ENCODE measurements around the gene NXT2. TPM values are rescaled to one million over a fixed set of nuclear protein-coding genes. Genes with fewer than 3 reads are reported as not detected.

NXT2 gene
- total and polyA plus RNA-seq, 9 of the 15 experiments (the other 6 are each of a cell fraction or from before 2014, with no cell fraction given): 6.1 to 29.6 (median 14.2) TPM

- Histone ChIP-seq H3K27me3 (ENCODE audit: control insufficient read depth in 2 of 2, insufficient read depth in 2 of 2, low read length in 2 of 2) (no peaks in the 10 kb centered on the region), H3K36me3 (ENCODE audit: control insufficient read depth, insufficient read depth, low read length) (no peaks in the 10 kb centered on the region), H3K9me1 (ENCODE audit: control insufficient read depth, insufficient read depth, low read length) (no peaks in the 10 kb centered on the region), H3K4me3 (no peak overlapping the region), H3K27ac (ENCODE audit: extremely low read depth, low read depth, low read length) (no peak overlapping the region), H4K20me1 (replicated peaks; ENCODE audit: control insufficient read depth, insufficient read depth, low read length) (no peaks in the 10 kb centered on the region), H3K9me3 (replicated peaks; ENCODE audit: control insufficient read depth, insufficient read depth, low read depth, low read length) (no peaks in the 10 kb centered on the region), H3K4me2 (ENCODE audit: insufficient read depth, low read length) (no peak overlapping the region), H2AFZ (ENCODE audit: low read depth, low read length) (no peak overlapping the region), H3K79me2 (ENCODE audit: control insufficient read depth, insufficient read depth, low read length) (no peaks in the 10 kb centered on the region), H3K4me1 (replicated peaks in 1 of 2; ENCODE audit: control insufficient read depth in 2 of 2, insufficient read depth in 2 of 2, low read length in 2 of 2) (peaks cover 0 to 2% of the 10 kb centered on the region in 2 experiments; a peak in 2 of 5 replicates), H3K9ac (ENCODE audit: insufficient read depth in 1 of 2, low read depth in 2 of 2, low read length in 2 of 2) (no peak overlapping the region)
- no peak for DNase-seq (ENCODE audit: extremely low read depth in 1 of 4, low spot score in 3 of 4)
- intact Hi-C loops (cut with micrococcal nuclease) (no loop called here), in situ Hi-C loops (cut with MboI) (loop anchor here (10.0 kb wide), 1 partner anchor 106 kb away; no protein-coding TSS in a partner anchor)
- no peak for FAIRE-seq
- ATAC-seq: no peak
- ChIA-PET CTCF (ENCODE audit: low intra/inter-chr PET ratio) (no interaction called here), POLR2A (no interaction called here)
- BruUV-seq (replicated peaks): no TSS peak
- TF ChIP-seq GABPB2 (CRISPR knock-in tag; conservative IDR thresholded peaks at IDR 0.05) (no peak), SMARCA4 (IDR thresholded peaks at IDR 0.05) (no peak), PURB (CRISPR knock-in tag; IDR thresholded peaks at IDR 0.05; ENCODE audit: low read depth) (no peak)
Observed at GRCh38 chrX:109508915-109509314, 27.7 kb upstream of the NXT2 start.

- BruUV-seq (replicated peaks): no TSS peak
- intact Hi-C loops (cut with micrococcal nuclease): no loop called here
- Histone ChIP-seq H2AFZ (ENCODE audit: low read depth, low read length) (no peak overlapping the region), H3K4me1 (replicated peaks in 1 of 2; ENCODE audit: control insufficient read depth in 2 of 2, insufficient read depth in 2 of 2, low read length in 2 of 2) (peaks cover 0 to 2% of the 10 kb centered on the region in 2 experiments; a peak in 2 of 5 replicates), H3K9me3 (replicated peaks; ENCODE audit: control insufficient read depth, insufficient read depth, low read depth, low read length) (no peaks in the 10 kb centered on the region), H4K20me1 (replicated peaks; ENCODE audit: control insufficient read depth, insufficient read depth, low read length) (no peaks in the 10 kb centered on the region), H3K4me2 (ENCODE audit: insufficient read depth, low read length) (no peak overlapping the region), H3K79me2 (ENCODE audit: control insufficient read depth, insufficient read depth, low read length) (no peaks in the 10 kb centered on the region), H3K9ac (ENCODE audit: insufficient read depth in 1 of 2, low read depth in 2 of 2, low read length in 2 of 2) (no peak overlapping the region), H3K27me3 (ENCODE audit: control insufficient read depth in 2 of 2, insufficient read depth in 2 of 2, low read length in 2 of 2) (no peaks in the 10 kb centered on the region; a peak in 1 of 5 replicates), H3K36me3 (ENCODE audit: control insufficient read depth, insufficient read depth, low read length) (no peaks in the 10 kb centered on the region), H3K27ac (ENCODE audit: extremely low read depth, low read depth, low read length) (no peak overlapping the region), H3K4me3 (no peak overlapping the region), H3K9me1 (ENCODE audit: control insufficient read depth, insufficient read depth, low read length) (no peaks in the 10 kb centered on the region)
- ChIA-PET CTCF (ENCODE audit: low intra/inter-chr PET ratio) (no interaction called here), POLR2A (no interaction called here)
- in situ Hi-C loops (cut with MboI): no loop called here
- FAIRE-seq (no peak), DNase-seq (ENCODE audit: extremely low read depth in 1 of 4, low spot score in 3 of 4) (no peak), ATAC-seq (no peak)
- WGBS (ENCODE audit: insufficient coverage, low coverage, missing lambda C conversion rate): 0% methylated on average over 1 of the region's 1 CpG
- TF ChIP-seq TCF7L2 (IDR thresholded peaks at IDR 0.05; ENCODE audit: low read depth, low read length) (no peak), EP400 (IDR thresholded peaks at IDR 0.05) (no peak), PTTG1 (tag; IDR thresholded peaks at IDR 0.05; ENCODE audit: low read depth) (no peak), USF1 (CRISPR knock-in tag; IDR thresholded peaks at IDR 0.05) (no peak), SMC3 (conservative IDR thresholded peaks at IDR 0.05; ENCODE audit: insufficient read depth, low read depth, low read length) (no peak), NONO (IDR thresholded peaks at IDR 0.05; ENCODE audit: low read depth in 2 of 2, low read length in 1 of 2) (no peak), CC2D1A (IDR thresholded peaks at IDR 0.05) (no peak), NFXL1 (CRISPR knock-in tag; IDR thresholded peaks at IDR 0.05) (no peak), HOXB6 (CRISPR knock-in tag; IDR thresholded peaks at IDR 0.05; ENCODE audit: borderline replicate concordance) (no peak), HNRNPH1 (optimal IDR thresholded peaks at IDR 0.05; ENCODE audit: low read depth, low read length) (no peak)
- TF ChIP-seq, protein P1, sequence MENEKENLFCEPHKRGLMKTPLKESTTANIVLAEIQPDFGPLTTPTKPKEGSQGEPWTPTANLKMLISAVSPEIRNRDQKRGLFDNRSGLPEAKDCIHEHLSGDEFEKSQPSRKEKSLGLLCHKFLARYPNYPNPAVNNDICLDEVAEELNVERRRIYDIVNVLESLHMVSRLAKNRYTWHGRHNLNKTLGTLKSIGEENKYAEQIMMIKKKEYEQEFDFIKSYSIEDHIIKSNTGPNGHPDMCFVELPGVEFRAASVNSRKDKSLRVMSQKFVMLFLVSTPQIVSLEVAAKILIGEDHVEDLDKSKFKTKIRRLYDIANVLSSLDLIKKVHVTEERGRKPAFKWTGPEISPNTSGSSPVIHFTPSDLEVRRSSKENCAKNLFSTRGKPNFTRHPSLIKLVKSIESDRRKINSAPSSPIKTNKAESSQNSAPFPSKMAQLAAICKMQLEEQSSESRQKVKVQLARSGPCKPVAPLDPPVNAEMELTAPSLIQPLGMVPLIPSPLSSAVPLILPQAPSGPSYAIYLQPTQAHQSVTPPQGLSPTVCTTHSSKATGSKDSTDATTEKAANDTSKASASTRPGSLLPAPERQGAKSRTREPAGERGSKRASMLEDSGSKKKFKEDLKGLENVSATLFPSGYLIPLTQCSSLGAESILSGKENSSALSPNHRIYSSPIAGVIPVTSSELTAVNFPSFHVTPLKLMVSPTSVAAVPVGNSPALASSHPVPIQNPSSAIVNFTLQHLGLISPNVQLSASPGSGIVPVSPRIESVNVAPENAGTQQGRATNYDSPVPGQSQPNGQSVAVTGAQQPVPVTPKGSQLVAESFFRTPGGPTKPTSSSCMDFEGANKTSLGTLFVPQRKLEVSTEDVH (IDR thresholded peaks at IDR 0.05; ENCODE audit: low read depth, partially characterized antibody): no peak
Observed at GRCh38 chrX:109511113-109511512, 25.5 kb upstream of the NXT2 start.
